IPS DF 6.9 (cell line): ENCODE data around the gene NOC2L.

ENCODE experiments used
- DNase-seq: peaks from one replicate; pipeline ENCODE4 v3.0.0-alpha.2; 2013; ENCODE audit warnings: low read depth, low spot score
- H3K27ac ChIP-seq: one replicate; pipeline ENCODE4 v1.5.1; 2013; ENCODE audit warnings: low read length, control low read depth
- H3K27me3 ChIP-seq: 2 replicates; pipeline ENCODE4 v1.6.1; 2013; ENCODE audit warnings: mild to moderate bottlenecking, low read length; ENCODE audit not compliant: control insufficient read depth, insufficient read depth
- H3K36me3 ChIP-seq: 2 replicates; pipeline ENCODE4 v1.6.1; 2013; ENCODE audit warnings: low read length; ENCODE audit not compliant: control insufficient read depth, insufficient read depth
- H3K4me1 ChIP-seq: 2 replicates; pipeline ENCODE4 v1.6.1; 2013; ENCODE audit warnings: low read length; ENCODE audit not compliant: control insufficient read depth, insufficient read depth
- H3K4me3 ChIP-seq: 2 replicates; pipeline ENCODE4 v1.5.1; 2013; ENCODE audit warnings: mild to moderate bottlenecking, low read length
- H3K9me3 ChIP-seq: 2 replicates; pipeline ENCODE4 v1.6.1; 2013; ENCODE audit warnings: low read length, inconsistent platforms; ENCODE audit not compliant: control insufficient read depth, insufficient read depth
- WGBS: extraction: QIAGEN DNeasy Blood & Tissue Kit; methylation state at CpG from one replicate; pipeline ENCODE4 v1.1.7; 2013; ENCODE audit warnings: mixed read lengths, missing lambda C conversion rate; ENCODE audit not compliant: insufficient read length, insufficient coverage; 5-methylcytosine and 5-hydroxymethylcytosine counted together

Gene NOC2L

DNA sequence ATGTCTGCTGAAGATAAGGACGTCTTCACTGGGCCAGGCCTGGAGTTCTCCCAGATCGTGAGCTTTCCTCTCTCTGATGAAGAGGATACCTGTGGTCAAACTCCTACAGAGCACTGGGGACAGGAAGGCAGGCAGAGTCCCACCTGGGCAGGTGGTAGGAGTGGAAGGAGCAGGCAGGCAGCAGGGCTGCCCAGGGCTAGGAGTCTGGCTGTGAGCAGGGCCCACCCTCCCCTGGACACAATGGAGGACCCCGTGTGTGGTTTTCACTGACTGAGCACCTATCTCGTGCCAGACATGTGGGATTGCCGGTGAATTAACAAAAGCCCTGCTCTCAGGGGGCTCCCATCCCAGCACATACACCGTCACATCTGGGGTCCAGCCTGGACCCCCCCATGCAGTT, 40.2 kb downstream of the NOC2L start:
- no peak overlapping the region for H3K27ac ChIP-seq

DNA sequence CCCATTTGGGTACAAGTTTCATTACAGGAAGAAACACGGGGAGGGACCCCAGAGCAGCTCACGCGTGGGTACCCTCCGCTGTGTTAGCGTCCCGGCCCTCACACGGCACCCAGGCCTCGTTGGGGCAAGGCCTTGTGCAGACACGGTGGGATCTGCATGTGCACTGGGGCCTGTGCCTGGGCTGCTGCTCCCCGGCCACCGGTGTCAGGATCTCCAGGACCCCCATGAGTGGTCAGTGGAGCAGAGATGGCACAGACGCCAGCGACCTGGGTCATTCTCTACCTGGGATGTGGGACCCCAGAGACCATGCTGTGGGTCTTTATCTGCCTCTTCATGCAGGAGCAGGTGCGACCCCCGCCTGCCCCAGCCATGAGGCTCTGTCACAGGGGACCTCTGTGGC, 40.7 kb downstream of the NOC2L start:
- WGBS = no CpG with 5 or more reads among the region's 15 CpGs
- Histone ChIP-seq H3K36me3 (no peaks in the 10 kb centered on the region), H3K9me3 (no peaks in the 10 kb centered on the region), H3K27ac (no peak overlapping the region), H3K4me3 (no peak overlapping the region), H3K4me1 (peaks cover 13% of the 10 kb centered on the region), H3K27me3 (peaks cover 31% of the 10 kb centered on the region)
- DNase-seq = no peak

More for the DNA sequence above, 40.2 kb downstream of the NOC2L start:
- WGBS = no CpG with 5 or more reads among the region's 6 CpGs
- H3K4me1 ChIP-seq = peaks cover 13% of the 10 kb centered on the region
- H3K36me3 ChIP-seq = no peaks in the 10 kb centered on the region
- peaks cover 34% of the 10 kb centered on the region for H3K27me3 ChIP-seq
- no peaks in the 10 kb centered on the region for H3K9me3 ChIP-seq
- DNase-seq = no peak
- H3K4me3 ChIP-seq = no peak overlapping the region

DNA sequence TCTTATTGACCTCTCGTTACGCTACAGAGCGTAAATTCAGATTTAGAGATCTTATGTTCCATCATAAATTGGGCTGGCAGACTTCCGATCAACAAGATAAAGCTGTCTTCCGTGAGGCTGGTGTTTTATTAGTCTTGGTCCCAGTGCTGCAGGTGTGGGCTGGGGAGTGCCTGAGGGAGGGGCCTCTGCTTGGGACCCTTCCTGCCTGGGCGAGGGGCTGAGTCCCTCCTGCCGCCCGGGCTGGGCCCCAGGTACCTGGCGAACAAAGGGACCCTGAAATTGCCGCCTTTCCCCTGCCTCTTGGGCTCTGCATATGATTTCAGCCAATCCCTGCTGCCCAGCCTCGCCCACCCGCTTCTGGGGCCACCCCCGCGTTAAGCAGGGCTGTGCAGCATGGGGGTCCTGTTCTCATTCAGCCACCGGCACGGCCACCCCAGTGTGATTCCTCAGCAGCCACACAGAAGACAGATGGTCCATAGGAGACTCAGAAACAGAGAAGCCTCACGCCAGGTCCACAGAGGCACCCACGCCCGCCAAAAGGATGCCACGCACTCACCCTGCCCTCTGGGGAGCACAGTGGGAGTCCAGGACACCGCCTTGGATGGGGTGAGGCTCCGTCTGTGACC, 41.5 kb downstream of the NOC2L start:
- Histone ChIP-seq H3K9me3 (no peaks in the 10 kb centered on the region), H3K27ac (no peak overlapping the region), H3K4me1 (peaks cover 7% of the 10 kb centered on the region), H3K36me3 (no peaks in the 10 kb centered on the region), H3K27me3 (peaks cover 24% of the 10 kb centered on the region), H3K4me3 (no peak overlapping the region)
- DNase-seq = no peak
- no CpG with 5 or more reads among the region's 22 CpGs for whole genome bisulfite sequencing

DNA sequence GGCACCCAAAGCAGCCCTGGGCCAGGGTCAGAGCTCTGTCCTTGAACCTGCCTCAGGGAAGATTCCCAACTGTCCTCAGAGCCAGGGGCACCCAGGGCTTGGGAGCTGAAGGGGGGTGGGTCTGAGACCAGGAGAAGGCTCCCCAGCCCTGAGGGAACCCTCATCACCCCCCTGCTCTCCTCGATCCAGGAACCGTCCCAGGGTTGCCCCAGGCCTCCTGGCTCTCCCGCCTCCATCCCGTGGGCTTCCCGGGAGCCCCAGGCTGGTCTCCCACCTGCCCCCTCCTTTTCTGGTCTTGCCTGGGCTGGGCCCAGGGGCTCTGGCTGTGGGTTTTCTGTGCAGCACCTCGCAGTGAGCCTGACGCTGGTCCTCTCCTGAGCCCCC, 42.0 kb downstream of the NOC2L start:
- no peak for DNase-seq
- H3K4me3 ChIP-seq = no peak overlapping the region
- peaks cover 7% of the 10 kb centered on the region for H3K4me1 ChIP-seq
- H3K36me3 ChIP-seq = no peaks in the 10 kb centered on the region
- peaks cover 20% of the 10 kb centered on the region for H3K27me3 ChIP-seq
- WGBS = no CpG with 5 or more reads among the region's 7 CpGs
- H3K9me3 ChIP-seq = no peaks in the 10 kb centered on the region
- H3K27ac ChIP-seq = no peak overlapping the region

DNA sequence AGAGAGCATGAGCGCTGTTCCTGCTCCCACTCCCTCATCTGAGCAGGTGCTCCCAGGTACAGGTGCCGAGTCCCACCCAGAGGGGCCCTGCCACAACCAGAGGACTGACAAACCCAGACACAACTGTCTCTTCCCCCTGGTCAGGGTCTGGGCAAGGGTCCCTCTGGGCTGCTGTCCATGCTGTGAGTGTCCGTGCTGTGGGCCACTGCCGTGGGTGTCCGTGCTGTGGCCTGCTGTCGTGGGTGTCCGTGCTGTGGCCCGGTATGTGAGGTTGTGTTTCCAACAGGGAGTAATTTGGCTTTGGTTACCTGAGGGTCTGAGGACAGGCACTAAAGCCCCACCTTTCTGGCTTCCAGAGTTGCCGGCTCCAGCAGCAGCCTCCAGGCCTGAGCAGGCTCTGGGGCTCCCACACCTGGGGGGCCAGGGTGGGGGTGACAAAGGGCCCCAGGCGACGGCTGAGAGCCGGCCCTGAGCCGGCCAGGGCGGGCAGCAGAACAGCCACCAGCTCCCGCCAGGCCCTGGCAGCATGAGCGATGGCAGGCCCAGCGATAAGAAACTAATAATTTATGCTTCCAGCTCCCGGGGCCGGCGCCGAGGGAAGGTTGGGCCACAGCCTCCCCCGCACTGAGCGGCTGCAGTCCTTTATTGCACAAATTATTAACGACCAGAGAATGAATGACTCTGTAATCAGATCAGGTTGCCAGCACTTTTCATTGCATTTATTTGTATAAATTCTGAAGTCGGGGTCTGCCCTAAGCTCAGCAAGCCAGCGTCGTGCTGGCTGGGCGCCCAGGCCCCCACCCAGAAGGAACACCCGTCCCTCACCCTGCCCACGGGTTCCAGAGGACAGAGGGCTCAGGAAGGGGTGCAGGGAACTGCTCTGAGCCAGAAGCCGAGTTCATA, 42.6 kb downstream of the NOC2L start:
- no CpG with 5 or more reads among the region's 31 CpGs for WGBS
- Histone ChIP-seq H3K27me3 (peaks cover 13% of the 10 kb centered on the region), H3K4me3 (no peak overlapping the region), H3K36me3 (no peaks in the 10 kb centered on the region), H3K9me3 (no peaks in the 10 kb centered on the region), H3K27ac (no peak overlapping the region), H3K4me1 (peaks cover 6% of the 10 kb centered on the region)
- DNase-seq = no peak

DNA sequence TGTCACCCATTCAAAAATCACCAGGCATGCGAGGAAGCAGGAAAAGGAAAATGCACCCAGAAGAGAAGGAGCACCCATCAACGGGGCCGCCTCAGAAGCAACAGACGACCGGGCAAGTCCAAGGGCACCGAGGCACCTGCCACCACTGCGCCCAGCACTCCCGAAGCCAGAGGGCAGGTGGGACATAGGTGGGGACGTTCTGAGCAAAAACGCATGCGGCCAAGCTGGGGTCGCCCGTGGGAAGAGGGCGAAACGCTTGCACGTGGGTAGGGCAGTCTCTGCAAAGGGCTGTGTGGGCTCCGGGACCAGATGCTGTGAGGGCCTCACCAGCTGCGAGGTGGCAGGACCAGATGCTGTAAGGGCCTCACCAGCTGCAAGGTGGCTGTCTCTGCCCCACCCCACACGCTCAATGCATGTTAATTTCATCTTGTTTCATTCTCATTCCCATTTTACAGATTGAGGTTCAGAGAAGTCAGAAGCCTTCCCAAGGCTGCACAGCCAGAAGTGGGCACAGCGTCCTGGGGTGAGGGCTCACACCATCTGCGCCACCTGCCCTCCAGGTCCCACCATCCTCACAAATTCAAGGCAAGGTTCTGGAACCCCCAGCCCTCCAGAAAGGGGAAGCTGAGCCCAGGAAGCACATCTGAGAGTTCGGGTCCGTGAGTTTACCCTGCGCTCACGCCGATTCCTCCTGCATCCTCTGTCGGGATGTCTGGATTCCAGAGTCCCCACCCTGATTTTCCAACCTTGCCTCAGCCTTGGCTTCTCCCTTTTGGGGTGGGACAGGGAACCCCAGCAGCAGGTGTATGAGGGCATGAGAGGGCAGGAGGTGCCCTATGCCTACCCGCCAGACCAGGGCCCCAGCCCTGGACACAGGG, 43.5 kb downstream of the NOC2L start:
- no peaks in the 10 kb centered on the region for H3K36me3 ChIP-seq
- H3K27ac ChIP-seq = no peak overlapping the region
- peaks cover 8% of the 10 kb centered on the region for H3K27me3 ChIP-seq
- H3K9me3 ChIP-seq = no peaks in the 10 kb centered on the region
- no CpG with 5 or more reads among the region's 28 CpGs for WGBS
- no peak overlapping the region for H3K4me3 ChIP-seq
- peaks cover 2% of the 10 kb centered on the region for H3K4me1 ChIP-seq
- DNase-seq = no peak

DNA sequence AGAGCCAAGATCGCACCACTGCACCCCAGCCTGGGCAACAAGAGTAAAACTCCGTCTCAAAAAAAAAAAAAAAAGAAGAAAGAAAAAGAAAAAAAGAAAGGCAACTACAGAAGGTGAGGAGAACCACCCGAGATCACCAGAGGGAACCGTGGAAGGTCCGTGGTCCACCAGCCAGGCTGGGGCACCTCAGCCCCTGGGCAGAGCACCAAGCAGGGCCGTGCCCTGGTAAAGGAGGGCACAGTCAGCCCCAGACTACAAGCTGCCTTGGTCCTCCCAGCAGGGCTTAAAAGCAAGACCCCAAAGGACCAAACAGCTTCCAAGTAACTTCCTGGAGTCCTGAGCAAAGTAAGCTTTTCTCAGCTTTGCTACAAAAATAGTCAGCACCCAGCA, 44.2 kb downstream of the NOC2L start:
- DNase-seq = no peak
- H3K27ac ChIP-seq = no peak overlapping the region
- H3K9me3 ChIP-seq = no peaks in the 10 kb centered on the region
- H3K4me3 ChIP-seq = no peak overlapping the region
- WGBS = no CpG with 5 or more reads among the region's 6 CpGs
- peaks cover 2% of the 10 kb centered on the region for H3K27me3 ChIP-seq
- H3K4me1 ChIP-seq = no peaks in the 10 kb centered on the region
- no peaks in the 10 kb centered on the region for H3K36me3 ChIP-seq

DNA sequence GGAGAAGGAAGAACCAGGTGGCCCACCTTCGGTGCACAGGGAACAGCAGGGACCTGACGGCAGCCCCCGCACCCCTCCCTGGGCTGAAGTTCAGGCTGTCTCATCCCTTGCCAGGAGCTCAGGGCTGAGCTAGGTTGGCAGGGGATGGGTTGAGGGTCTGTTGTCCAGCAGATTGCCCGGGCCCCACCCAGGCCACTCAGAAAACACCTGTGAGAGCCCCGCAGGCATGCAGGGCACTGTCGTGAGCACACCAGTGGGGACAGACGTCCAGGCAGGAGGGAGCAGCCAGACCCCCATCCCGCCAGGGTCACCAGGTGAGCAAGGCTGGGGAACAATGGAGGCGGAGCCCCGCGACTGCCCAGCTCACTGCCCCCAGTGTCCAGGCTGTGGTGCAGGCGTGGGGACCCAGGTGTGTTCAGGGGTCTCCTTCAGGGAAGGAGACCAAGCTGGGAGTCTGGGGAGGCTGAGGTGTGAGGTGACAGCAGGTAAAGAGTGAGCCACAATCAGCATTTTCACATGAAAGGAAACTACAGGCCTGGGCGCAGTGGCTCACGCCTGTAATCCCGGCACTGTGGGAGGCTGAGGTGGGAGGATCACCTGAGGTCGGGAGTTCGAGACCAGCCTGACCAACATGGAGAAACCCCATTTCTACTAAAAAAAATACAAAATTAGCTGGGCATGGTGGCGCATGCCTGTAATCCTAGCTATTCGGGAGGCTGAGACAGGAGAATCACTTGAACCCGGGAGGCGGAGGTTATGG, 44.7 kb downstream of the NOC2L start:
- H3K9me3 ChIP-seq = no peaks in the 10 kb centered on the region
- no CpG with 5 or more reads among the region's 21 CpGs for WGBS
- H3K27ac ChIP-seq = no peak overlapping the region
- peaks cover 1% of the 10 kb centered on the region; the same call in 1 of the 2 replicates for H3K27me3 ChIP-seq
- H3K36me3 ChIP-seq = no peaks in the 10 kb centered on the region
- no peak overlapping the region for H3K4me3 ChIP-seq
- DNase-seq = no peak
- no peaks in the 10 kb centered on the region for H3K4me1 ChIP-seq

DNA sequence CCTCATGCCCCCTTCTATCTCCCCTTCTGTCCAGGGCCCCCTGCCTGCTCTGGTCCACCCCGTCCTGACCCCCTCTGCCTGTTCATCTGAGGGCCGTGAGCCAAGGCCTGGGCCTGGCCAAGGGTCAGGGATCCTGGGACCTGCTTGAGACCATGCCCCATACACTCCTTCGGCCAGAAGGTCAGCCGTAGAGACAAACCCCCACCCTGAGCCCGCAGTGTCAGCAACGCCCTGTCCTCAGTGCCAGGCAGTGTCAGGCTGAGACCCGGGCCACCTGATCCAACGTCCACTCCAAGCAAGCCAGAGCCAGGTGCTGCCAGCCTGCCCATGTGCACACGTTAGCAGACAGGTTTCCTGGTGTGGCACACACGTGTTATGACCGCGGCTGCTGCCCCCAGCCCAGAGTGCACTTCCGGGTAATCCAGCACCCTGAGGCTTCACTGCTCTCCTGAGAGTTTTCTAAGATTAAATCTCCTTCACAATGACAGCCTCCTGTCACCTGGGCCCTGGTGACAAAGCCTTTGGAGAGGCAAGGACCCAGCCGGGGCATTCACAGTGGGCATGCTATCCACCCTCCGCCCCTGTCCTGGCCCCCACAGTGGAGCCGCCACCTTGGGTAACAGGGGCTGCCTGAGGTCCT, 45.4 kb downstream of the NOC2L start:
- no peak overlapping the region for H3K27ac ChIP-seq
- no peaks in the 10 kb centered on the region for H3K4me1 ChIP-seq
- H3K27me3 ChIP-seq = peaks cover 1% of the 10 kb centered on the region; the same call in 1 of the 2 replicates
- no peaks in the 10 kb centered on the region for H3K36me3 ChIP-seq
- no peaks in the 10 kb centered on the region for H3K9me3 ChIP-seq
- H3K4me3 ChIP-seq = no peak overlapping the region
- no peak for DNase-seq
- WGBS = no CpG with 5 or more reads among the region's 16 CpGs
